HepG2 (cell line): ENCODE measurements around the gene PUS1. TPM values are rescaled to one million over a fixed set of nuclear protein-coding genes. Genes with fewer than 3 reads are reported as not detected.
A peak's percentile ranks its signal among the peaks of the same experiment; 100 is the strongest.

Source experiments
- HNRNPUL1 ChIP-seq: fragments of 200-400 bp; formaldehyde crosslinking; IDR thresholded peaks from 2 replicates; pipeline ENCODE4 v1.6.1; 2017; ENCODE audit warnings: low read depth, mild to moderate bottlenecking, low read length, moderate library complexity
- JUND ChIP-seq: sonication (generic); formaldehyde crosslinking; IDR thresholded peaks from 2 replicates; pipeline ENCODE4 v1.8.0; 2022; ENCODE audit warnings: mild to moderate bottlenecking, missing genetic modification reagents
- KDM1A ChIP-seq: IDR thresholded peaks from 2 replicates; pipeline ENCODE4 v1.6.1; 2016; ENCODE audit warnings: missing compliant biosample characterization
- LBX2 ChIP-seq: sonication (generic); formaldehyde crosslinking; IDR thresholded peaks from 2 replicates; pipeline ENCODE4 v1.5.0; 2020; ENCODE audit warnings: missing genetic modification reagents, mild to moderate bottlenecking, borderline replicate concordance
- MLXIP ChIP-seq: sonication (generic); formaldehyde crosslinking; IDR thresholded peaks from 2 replicates; pipeline ENCODE4 v1.9.0; 2021; ENCODE audit warnings: missing genetic modification reagents, borderline replicate concordance
- MTF1 ChIP-seq: sonication (generic); formaldehyde crosslinking; IDR thresholded peaks from 2 replicates; pipeline ENCODE4 v1.5.0; 2020; ENCODE audit warnings: missing genetic modification reagents
- MXD3 ChIP-seq: IDR thresholded peaks from 2 replicates; pipeline ENCODE4 v1.6.1; 2016; ENCODE audit warnings: mild to moderate bottlenecking, missing biosample characterization, missing genetic modification reagents
- NFE2L1 ChIP-seq: sonication (generic); formaldehyde crosslinking; IDR thresholded peaks from 2 replicates; pipeline ENCODE4 v1.4.0; 2020; ENCODE audit warnings: missing genetic modification reagents, mild to moderate bottlenecking, borderline replicate concordance
- PAF1 ChIP-seq: IDR thresholded peaks from 2 replicates; pipeline ENCODE4 v1.6.1; 2016; ENCODE audit warnings: missing genetic modification reagents, missing compliant biosample characterization
- PAX8 ChIP-seq: sonication (generic); formaldehyde crosslinking; IDR thresholded peaks from 2 replicates; pipeline ENCODE4 v1.8.0; 2022; ENCODE audit warnings: mild to moderate bottlenecking, missing genetic modification reagents, borderline replicate concordance
- RBFOX2 ChIP-seq: fragments of 200-400 bp; formaldehyde crosslinking; IDR thresholded peaks from 2 replicates; pipeline ENCODE4 v1.6.1; 2017; ENCODE audit warnings: low read depth, mild to moderate bottlenecking, low read length
- SAP130 ChIP-seq: IDR thresholded peaks from 2 replicates; pipeline ENCODE4 v1.6.1; 2016; ENCODE audit warnings: low read depth
- SIN3A ChIP-seq: IDR thresholded peaks from 2 replicates; pipeline ENCODE4 v1.6.1; 2011; ENCODE audit warnings: low read depth, mild to moderate bottlenecking, control low read depth, low read length, borderline replicate concordance
- SMYD3 ChIP-seq: sonication (generic); formaldehyde crosslinking; IDR thresholded peaks from 2 replicates; pipeline ENCODE4 v1.8.1; 2023; ENCODE audit warnings: mild to moderate bottlenecking, missing genetic modification reagents
- UBTF ChIP-seq: sonication (generic); formaldehyde crosslinking; IDR thresholded peaks from 2 replicates; pipeline ENCODE4 v1.4.0; 2020; ENCODE audit warnings: mild to moderate bottlenecking, missing genetic modification reagents
- ZNF552 ChIP-seq: sonication (generic); formaldehyde crosslinking; IDR thresholded peaks from 2 replicates; pipeline ENCODE4 v1.9.0; 2022; ENCODE audit warnings: missing genetic modification reagents, mild to moderate bottlenecking, borderline replicate concordance
- ZNF589 ChIP-seq: sonication (generic); formaldehyde crosslinking; conservative IDR thresholded peaks from 2 replicates; pipeline ENCODE4 v1.8.0; 2022; ENCODE audit warnings: mild to moderate bottlenecking, moderate library complexity, missing genetic modification reagents
- ZNF687 ChIP-seq: sonication (generic); formaldehyde crosslinking; IDR thresholded peaks from 2 replicates; pipeline ENCODE4 v1.5.1; 2020; ENCODE audit warnings: mild to moderate bottlenecking, missing genetic modification reagents, moderate library complexity
- ZNF816 ChIP-seq: sonication (generic); formaldehyde crosslinking; IDR thresholded peaks from 2 replicates; pipeline ENCODE4 v1.8.0; 2022; ENCODE audit warnings: missing genetic modification reagents, mild to moderate bottlenecking, borderline replicate concordance
- ZSCAN30 ChIP-seq: sonication (generic); formaldehyde crosslinking; IDR thresholded peaks from 2 replicates; pipeline ENCODE4 v1.5.0; 2020; ENCODE audit warnings: mild to moderate bottlenecking, missing genetic modification reagents
- polyA plus RNA-seq, 8 experiments: library from polyadenylated mRNA; depleted of rRNA in 3 of 8; stranded (reverse) in 7 of 8; unstranded in 1 of 8; fragments of >200 nt; fragmentation: Illumina TruSeq in 4 of 8; extraction: Trizol in 4 of 8; gene quantifications; 2 replicates each; pipeline versions ENCODE4 v1.2.1 to v1.2.3, GENCODE V29; 2011 to 2016; ENCODE audit warnings: low read depth in 4 of 8, missing spikeins in 1 of 8, mixed read lengths in 1 of 8; ENCODE audit not compliant: insufficient read depth in 1 of 8
- total RNA-seq, 5 experiments: library from RNA; depleted of rRNA; stranded (reverse); fragments of >200 nt; fragmentation: Illumina TruSeq; extraction: Trizol; gene quantifications; 2 replicates each; pipeline ENCODE4 v1.2.3, GENCODE V29; 2016; ENCODE audit warnings: low read depth in 1 of 5

Gene PUS1
- total and polyA plus RNA-seq, 2 of the 13 experiments (the other 11 are each of a cell fraction or from before 2014, with no cell fraction given) = 19.2 to 24.7 TPM

GRCh38 chr12:131894313-131894860 is 34.7 kb upstream of the PUS1 start, which contains the start of gene ULK1 (continued):
- no peak for TF ChIP-seq ZSCAN30 (CRISPR knock-in tag)
- TF ChIP-seq UBTF (CRISPR knock-in tag) = peak; percentile 43; the same call in 1 of the 2 replicates
- 0 out of 2 replicates have a peak, but pooled peaks have one; percentile 17 for TF ChIP-seq MXD3 (CRISPR knock-in tag)
- TF ChIP-seq ZNF816 (CRISPR knock-in tag) = no peak
- no peak for TF ChIP-seq ZNF589 (CRISPR knock-in tag)
- no peak for TF ChIP-seq NFE2L1 (CRISPR knock-in tag)
- TF ChIP-seq MTF1 = no peak
- TF ChIP-seq MLXIP = no peak
- no peak for TF ChIP-seq HNRNPUL1
- no peak for TF ChIP-seq SMYD3 (CRISPR knock-in tag)
- no peak for TF ChIP-seq ZNF552
- no peak for TF ChIP-seq PAF1 (CRISPR knock-in tag)
- peak; percentile 86 for TF ChIP-seq RBFOX2
- TF ChIP-seq SAP130 (CRISPR knock-in tag) = peak; percentile 60
- no peak for TF ChIP-seq PAX8 (CRISPR knock-in tag)
- TF ChIP-seq ZNF687 = peak; percentile 30
- no peak for TF ChIP-seq JUND (CRISPR knock-in tag)
- TF ChIP-seq LBX2 (CRISPR knock-in tag) = no peak
- TF ChIP-seq SIN3A = 0 out of 2 replicates have a peak, but pooled peaks have one; percentile 51
- TF ChIP-seq KDM1A (CRISPR knock-in tag) = no peak
